ENCODE results near the gene MT1HL1.
"Not testable (repeated sequence)": the region's sequence is repeated elsewhere in the genome, so short reads cannot be mapped to it uniquely, and the experiment has no call there.

MT1HL1 gene

DNA sequence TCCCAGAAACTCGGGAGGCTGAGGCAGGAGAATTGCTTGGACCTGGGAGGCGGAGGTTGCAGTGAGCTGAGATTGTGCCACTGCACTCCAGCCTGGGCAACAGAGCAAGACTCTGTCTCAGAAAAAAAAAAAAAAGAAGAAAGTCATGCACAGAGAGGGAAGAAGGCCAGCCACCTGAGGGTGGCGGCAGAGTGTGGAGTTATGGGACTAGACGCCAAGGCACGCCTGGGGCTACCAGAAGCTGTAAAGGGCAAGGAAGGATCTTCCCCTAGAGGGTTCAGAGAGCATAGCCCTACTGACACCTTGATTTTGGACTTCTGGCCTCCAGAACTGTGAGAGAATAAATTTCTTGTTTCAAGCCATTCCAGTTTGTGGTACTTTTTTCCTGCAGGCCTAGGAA, 30.2 kb downstream of the MT1HL1 start:
- not testable (repeated sequence) for DNase-seq

GRCh38 chr1:236966636-236967035, 37.6 kb downstream of the MT1HL1 start:
- DNase-seq, result no peak

GRCh38 chr1:236963920-236964319, 40.3 kb downstream of the MT1HL1 start:
- no peak for DNase-seq

DNA sequence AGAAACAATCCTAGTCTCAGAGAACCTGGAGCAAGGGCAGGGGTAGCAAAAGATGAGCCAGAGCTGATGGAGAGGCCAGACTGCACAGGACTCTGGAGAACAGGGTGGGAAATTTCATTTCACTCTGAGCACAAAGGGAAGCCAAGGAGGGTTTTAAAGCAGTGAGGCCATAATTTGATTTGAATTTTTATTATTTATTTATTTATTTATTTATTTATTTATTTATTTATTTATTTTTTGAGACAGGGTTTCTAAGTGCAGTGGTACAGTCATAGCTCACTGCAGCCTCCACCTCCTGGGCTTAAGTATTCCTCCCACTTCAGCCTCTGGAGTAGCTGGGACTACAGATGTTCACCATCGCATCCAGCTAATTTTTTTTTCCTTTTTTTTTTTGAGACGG, 45.1 kb downstream of the MT1HL1 start:
- DNase-seq, result no peak

DNA sequence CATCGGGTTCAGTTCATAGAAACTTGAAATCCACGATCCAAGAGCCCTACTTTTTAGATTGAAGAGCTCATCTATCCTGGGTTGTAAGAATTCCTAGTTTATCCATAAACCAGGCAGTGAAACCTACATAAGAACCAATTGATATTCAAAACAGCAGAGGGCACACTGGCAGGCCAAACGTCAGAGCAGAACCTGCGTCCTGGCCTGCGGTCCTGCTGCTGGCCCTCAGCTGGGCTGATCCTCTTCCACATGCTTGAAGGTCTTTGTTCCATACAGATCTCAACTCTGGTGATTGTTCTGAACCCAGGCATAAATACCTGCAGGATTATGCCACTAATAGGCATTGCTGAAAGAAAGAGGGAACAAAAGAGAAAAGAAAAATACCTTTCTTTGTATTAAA, 47.0 kb downstream of the MT1HL1 start:
- DNase-seq, result no peak

Measured in CD4-positive, alpha-beta T cell treated with Interleukin-1 beta for 1 hour (primary cell).